ENCODE measurements around the gene ARRB1.

GRCh38 chr11:75314771-75315438, 36.6 kb downstream of the ARRB1 start:
- TF ChIP-seq CTCF (IDR thresholded peaks at IDR 0.05; ENCODE audit: low read depth, low read length, missing input control) = no peak
- no peak for TF ChIP-seq RAD21 (IDR thresholded peaks at IDR 0.05)
- TF ChIP-seq GABPA (IDR thresholded peaks at IDR 0.05 in 1 of 2, conservative IDR thresholded peaks at IDR 0.05 in 1 of 2) = no peak
- TF ChIP-seq JUND (IDR thresholded peaks at IDR 0.05) = no peak
- TF ChIP-seq ATF3 (IDR thresholded peaks at IDR 0.05) = no peak
- TF ChIP-seq, protein P1, sequence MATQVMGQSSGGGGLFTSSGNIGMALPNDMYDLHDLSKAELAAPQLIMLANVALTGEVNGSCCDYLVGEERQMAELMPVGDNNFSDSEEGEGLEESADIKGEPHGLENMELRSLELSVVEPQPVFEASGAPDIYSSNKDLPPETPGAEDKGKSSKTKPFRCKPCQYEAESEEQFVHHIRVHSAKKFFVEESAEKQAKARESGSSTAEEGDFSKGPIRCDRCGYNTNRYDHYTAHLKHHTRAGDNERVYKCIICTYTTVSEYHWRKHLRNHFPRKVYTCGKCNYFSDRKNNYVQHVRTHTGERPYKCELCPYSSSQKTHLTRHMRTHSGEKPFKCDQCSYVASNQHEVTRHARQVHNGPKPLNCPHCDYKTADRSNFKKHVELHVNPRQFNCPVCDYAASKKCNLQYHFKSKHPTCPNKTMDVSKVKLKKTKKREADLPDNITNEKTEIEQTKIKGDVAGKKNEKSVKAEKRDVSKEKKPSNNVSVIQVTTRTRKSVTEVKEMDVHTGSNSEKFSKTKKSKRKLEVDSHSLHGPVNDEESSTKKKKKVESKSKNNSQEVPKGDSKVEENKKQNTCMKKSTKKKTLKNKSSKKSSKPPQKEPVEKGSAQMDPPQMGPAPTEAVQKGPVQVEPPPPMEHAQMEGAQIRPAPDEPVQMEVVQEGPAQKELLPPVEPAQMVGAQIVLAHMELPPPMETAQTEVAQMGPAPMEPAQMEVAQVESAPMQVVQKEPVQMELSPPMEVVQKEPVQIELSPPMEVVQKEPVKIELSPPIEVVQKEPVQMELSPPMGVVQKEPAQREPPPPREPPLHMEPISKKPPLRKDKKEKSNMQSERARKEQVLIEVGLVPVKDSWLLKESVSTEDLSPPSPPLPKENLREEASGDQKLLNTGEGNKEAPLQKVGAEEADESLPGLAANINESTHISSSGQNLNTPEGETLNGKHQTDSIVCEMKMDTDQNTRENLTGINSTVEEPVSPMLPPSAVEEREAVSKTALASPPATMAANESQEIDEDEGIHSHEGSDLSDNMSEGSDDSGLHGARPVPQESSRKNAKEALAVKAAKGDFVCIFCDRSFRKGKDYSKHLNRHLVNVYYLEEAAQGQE (IDR thresholded peaks at IDR 0.05) = no peak
- TF ChIP-seq, protein P2, sequence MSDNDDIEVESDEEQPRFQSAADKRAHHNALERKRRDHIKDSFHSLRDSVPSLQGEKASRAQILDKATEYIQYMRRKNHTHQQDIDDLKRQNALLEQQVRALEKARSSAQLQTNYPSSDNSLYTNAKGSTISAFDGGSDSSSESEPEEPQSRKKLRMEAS (IDR thresholded peaks at IDR 0.05) = no peak
- TF ChIP-seq SP1 (IDR thresholded peaks at IDR 0.05) = no peak
